MM.1S (cell line): ENCODE data around the gene ATP6V1G2.

Experiments used
- CTCF ChIP-seq: fragments of 300-600 bp; sonication (generic); IDR thresholded peaks from 2 replicates; pipeline ENCODE4 v1.5.1; 2016; ENCODE audit warnings: antibody characterized with exemption, low read length, mixed read lengths
- EZH2 ChIP-seq: fragments of 300-600 bp; sonication (generic); optimal IDR thresholded peaks from 2 replicates; pipeline ENCODE3; 2017; ENCODE audit warnings: low read depth, mild to moderate bottlenecking, antibody characterized with exemption, low read length, mixed read lengths
- EZH2phosphoT487 ChIP-seq: fragments of 300-600 bp; sonication (generic); IDR thresholded peaks from 2 replicates; pipeline ENCODE4 v1.6.1; 2018; ENCODE audit warnings: antibody characterized with exemption, low read length

GRCh38 chr6:31575952-31576685, 29.7 kb upstream of the ATP6V1G2 start:
- TF ChIP-seq EZH2phosphoT487 (no peak), CTCF (no peak), EZH2 (no peak)
